Kidney tubule cell (primary cell): ENCODE results near the gene CRABP1.

Experiments used
- DNase-seq: peaks from one replicate; pipeline ENCODE4 v3.0.0-alpha.2; 2018; ENCODE audit warnings: low spot score

The CRABP1 gene

GRCh38 chr15:78340231-78341056 lies at the start of gene CRABP1:
CRABP1 (plus strand) TSS chr15:78340353; CDS start chr15:78340429, 76 bp downstream.
- no peak for DNase-seq

- DNase-seq: no peak
Measured at GRCh38 chr15:78291052-78291451, 49.1 kb upstream of the CRABP1 start.

GRCh38 chr15:78291698-78292097 lies 48.5 kb upstream of the CRABP1 start:
- peak; percentile 20 for DNase-seq

DNA sequence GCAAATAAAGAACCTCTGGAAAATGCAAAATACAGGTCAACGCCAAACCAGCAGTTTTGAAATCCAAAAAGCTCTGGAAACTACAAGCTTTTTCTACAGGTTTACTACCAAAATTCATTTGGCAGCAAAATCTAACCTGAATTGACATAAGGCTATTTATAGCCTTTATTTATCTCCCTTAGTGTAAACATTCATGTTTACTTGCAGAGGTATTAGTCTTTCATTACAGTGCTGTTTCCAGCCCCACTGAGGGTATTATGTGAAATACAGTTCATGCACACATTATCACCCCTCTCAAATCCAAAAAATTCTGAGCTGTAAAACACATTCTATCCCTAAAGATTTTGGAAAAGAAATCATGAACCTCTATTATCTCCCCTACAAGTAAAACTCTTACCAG lies 47.9 kb upstream of the CRABP1 start:
- DNase-seq: no peak

DNA sequence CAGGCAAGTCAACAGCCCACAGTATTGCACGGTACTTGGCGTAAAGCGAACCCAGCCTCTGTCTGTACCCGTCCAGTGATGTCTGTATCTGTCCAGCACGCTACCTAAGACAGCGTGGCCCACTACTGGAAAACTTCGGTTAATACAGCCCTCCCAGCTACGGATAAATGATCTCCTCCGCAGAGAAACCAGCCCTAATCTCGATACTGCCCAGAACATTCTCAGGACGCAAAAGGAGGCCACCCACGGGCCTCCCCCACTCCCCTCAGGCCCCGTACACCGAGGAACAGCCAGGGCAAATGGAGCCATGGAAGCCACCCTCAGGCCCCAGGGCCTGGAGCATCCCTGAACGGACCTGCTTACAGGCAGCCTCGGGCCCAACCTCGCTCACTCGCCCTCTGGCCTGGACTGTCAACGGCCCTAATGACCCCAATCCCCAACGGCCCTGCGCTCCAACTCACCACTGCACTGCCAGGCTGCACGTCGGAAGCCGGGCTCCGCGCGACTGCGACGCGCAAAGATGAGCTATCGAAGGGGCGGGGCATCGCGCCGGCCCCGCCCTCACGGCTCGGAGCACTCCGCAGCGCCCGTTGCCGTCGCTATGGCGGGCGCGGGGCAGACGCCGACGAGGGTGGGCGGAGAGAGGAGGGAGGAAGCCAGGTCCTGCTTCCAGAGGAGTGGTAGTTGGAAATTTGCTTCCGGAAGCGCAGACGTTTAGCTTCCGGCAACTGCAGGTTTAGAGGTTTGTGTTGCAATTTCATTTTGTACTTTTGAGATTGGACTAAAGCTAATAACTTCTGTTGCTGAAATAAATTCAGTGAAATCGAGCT lies 40.8 kb upstream of the CRABP1 start, which contains the start of gene SKIC8:
TSS of gene SKIC8 (minus strand) at position 509 of the 830 bp plus-strand sequence. CDS start 3,923 bp downstream, outside the sequence.
- peak; percentile 95 for DNase-seq

DNA sequence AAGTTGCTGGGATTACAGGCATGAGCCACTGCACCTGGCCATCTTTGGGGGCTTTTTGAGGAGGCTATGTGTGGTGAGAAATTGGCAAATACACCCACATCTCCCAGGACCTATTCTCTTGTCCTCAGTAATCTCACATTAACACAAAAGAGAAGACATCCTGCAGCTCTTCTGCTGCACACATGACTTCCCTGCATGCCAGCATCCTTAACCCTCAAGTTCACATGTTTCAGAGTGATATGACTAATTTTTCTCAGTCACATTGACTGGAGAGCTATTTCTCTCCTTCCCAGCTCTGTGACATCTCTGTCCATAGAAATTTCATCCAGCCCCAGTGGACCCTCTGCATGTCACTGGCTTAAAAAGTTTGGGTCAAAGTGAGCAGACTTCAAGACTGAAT lies 38.8 kb upstream of the CRABP1 start:
- DNase-seq: peak; percentile 14

GRCh38 chr15:78301828-78302227 lies 38.3 kb upstream of the CRABP1 start:
- peak; percentile 12 for DNase-seq

GRCh38 chr15:78302579-78303312 lies 37.4 kb upstream of the CRABP1 start:
- no peak for DNase-seq

GRCh38 chr15:78304216-78305066 lies 35.7 kb upstream of the CRABP1 start:
- DNase-seq: no peak

DNA sequence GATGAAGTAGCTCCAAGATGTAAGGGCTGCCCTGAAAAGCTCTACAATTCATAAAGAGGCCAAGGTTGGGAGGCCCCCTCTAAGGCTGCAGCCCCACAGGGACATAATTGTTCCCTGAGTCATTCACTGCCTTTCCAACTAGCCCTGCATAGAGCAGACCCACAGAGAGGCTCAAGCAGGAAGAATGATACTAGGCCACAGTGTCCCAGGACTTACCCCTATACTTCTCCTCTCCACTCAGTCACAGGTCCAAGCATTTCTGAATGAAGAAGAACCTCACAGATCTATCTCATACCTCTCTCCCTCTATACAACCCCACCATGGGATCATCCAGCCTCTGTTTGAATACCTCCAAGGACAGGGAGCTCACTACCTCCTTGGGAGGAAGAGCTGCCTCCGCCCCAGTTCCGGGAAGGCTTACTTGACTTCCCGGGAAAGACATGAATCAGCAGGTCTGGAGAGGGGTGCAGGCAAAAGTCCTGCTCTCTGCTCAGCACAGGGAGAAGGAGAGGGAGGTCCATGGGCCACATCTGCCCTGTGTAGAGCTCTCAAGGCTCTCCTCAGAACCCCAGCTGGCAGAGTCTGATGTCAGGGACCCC lies 33.9 kb upstream of the CRABP1 start:
- peak; percentile 74 for DNase-seq

DNA sequence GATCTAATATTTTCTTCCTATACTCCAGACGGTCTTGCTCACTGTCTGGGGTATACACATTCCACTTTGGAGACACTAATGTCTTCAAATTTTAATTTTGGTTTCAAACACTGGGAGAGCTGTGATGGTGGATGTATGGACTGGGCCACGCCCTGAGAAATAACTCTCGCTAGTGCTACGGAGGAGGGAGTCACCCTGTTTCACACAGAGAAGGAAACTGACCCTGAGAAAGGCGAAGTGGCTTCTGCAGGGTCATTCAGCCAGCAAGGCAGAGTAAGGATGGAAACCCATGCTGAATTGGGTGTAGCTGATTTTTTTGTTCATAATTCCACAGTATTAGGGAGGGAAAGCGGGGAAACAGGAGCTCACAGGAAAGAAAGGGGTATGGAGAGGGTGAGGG lies 32.2 kb upstream of the CRABP1 start:
- DNase-seq: no peak

GRCh38 chr15:78308422-78309032 lies 31.6 kb upstream of the CRABP1 start:
- peak; percentile 70 for DNase-seq

DNA sequence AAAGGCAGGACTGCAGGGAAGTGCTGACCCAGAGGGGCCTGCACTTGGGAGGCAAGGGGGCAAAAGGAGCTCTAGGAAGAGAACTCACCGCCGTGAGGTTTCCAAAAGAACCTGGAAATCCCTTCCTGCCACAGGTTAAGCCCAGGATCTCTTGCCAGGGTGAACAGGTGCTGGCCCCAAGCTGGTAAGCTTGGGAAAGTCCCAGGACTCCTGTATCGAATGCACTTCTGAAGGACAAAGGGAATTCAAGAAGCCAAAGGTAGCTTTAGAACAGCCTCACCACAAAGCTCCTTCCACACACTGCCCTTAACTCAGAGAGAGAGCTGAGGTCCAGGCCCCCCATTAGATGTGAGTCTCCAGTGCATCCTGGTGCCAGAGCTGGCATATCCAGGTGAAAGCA lies 28.9 kb upstream of the CRABP1 start:
- no peak for DNase-seq

DNA sequence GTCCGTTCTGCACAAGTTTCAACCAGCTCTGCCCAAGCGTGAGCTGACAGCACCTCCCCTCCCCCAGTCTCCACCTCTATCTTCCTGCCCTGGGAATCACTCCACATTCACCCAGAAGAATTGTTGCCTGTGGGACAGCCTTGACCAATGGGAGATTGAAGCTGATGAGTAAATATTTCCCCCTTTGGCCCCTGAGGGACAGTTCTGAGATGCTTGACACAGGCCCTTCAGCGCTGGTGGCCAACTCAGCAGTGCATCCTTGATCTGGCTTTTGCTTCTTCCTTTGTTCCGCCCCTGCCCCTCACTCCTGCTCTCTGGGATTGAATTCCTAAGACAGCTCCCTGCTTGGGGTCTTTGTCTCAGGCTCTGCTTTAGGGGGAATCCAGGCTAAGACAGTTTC lies 27.6 kb upstream of the CRABP1 start:
- no peak for DNase-seq

DNA sequence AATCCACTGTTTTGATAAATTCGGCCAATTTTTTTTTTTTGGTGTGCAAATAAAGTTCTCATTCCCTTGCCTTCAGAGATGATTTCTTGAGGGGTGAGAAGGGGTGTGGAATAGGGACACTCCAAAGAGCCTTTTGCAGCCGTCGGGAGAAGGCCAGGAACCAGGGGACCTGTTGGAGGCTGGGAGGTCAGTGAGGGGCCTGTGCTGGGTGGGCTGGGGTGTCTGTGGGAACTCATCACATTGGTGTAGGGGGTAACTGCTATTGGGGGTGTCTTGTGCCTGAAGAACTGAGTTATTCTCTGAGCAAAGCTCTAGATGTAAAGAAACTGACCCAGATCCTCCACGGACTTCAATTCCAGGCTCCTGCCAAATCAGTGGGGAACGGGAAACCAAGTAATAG lies 27.2 kb upstream of the CRABP1 start:
- DNase-seq: no peak

GRCh38 chr15:78313383-78313782 lies 26.8 kb upstream of the CRABP1 start:
- DNase-seq: no peak

GRCh38 chr15:78314181-78314581 lies 26.0 kb upstream of the CRABP1 start:
- DNase-seq: no peak

DNA sequence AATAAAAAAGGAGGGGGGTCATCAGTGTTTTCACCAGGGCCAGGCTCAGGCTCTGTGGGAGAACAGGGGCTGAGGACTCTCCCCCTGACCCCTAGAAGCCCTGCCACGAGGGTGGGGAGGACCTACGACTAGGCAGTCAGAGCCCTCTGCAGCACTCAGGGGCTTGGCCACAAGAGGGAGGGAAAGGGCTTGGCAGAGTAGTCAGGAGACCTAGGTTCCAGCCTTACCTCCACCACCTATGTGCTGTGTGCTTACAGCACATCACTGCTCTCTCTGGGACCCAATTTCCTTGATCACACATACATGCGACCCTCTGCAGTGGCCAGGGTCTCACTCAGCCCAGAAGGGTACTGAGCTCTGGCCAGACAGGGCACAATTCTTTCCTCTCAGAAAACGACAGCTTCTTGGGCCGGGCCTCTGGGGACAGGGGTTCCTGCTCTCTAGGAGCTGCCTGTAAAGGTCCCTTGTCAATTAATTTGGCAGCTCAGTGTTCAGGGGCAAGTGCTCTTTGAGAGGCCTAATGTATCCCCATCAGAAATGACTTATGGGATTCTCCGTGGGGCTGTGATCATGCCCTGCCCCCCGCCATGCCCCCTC lies 24.4 kb upstream of the CRABP1 start:
- DNase-seq: no peak

GRCh38 chr15:78316283-78317083 lies 23.7 kb upstream of the CRABP1 start:
- DNase-seq: no peak
